ENCODE data around the gene MMD2. TPM values are rescaled to one million over a fixed set of nuclear protein-coding genes. Genes with fewer than 3 reads are reported as not detected.

Gene MMD2
- total RNA-seq, 2 experiments from 2014 or later = not detected

DNA sequence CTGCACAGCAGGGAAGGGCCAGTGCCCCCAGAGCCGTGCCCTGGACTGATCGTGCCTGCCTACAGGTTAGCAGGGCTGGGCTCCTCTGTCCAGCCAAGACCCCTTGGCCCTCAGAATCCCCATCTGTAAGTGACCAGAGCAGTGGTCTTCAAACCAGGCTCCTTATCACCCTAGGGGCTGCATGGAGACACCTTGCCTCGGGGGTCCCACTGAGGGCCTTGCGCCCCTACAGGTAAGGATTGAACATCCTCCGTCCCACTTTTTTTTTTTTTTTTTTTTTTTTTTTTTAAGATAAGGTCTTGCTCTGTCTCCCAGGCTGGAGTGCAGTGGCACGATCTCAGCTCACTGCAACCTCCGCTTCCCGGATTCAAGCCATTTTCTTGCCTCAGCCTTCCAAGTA lies 42.9 kb downstream of the MMD2 start:
- peaks cover 3% of the 10 kb centered on the region for H3K9me3 Mint-ChIP-seq
- POLR2A ChIA-PET = no interaction called here
- ATAC-seq (no peak), DNase-seq (no peak)
- H3K4me1 Mint-ChIP-seq (ENCODE audit: low read depth) = no peaks in the 10 kb centered on the region
- H3K27me3 Mint-ChIP-seq = no peaks in the 10 kb centered on the region
- intact Hi-C loops (cut with micrococcal nuclease) = no loop called here
- H3K27ac Mint-ChIP-seq = no peak overlapping the region
- no peaks in the 10 kb centered on the region for H3K36me3 Mint-ChIP-seq (ENCODE audit: low read depth)
- CTCF ChIA-PET = interaction anchor here (1.9 kb wide), 1 partner anchor 118 kb away, joined by 4 read pairs; no protein-coding TSS in a partner anchor
- no peak overlapping the region for H3K4me3 Mint-ChIP-seq
- TF ChIP-seq CTCF (IDR thresholded peaks at IDR 0.05) = no peak

DNA sequence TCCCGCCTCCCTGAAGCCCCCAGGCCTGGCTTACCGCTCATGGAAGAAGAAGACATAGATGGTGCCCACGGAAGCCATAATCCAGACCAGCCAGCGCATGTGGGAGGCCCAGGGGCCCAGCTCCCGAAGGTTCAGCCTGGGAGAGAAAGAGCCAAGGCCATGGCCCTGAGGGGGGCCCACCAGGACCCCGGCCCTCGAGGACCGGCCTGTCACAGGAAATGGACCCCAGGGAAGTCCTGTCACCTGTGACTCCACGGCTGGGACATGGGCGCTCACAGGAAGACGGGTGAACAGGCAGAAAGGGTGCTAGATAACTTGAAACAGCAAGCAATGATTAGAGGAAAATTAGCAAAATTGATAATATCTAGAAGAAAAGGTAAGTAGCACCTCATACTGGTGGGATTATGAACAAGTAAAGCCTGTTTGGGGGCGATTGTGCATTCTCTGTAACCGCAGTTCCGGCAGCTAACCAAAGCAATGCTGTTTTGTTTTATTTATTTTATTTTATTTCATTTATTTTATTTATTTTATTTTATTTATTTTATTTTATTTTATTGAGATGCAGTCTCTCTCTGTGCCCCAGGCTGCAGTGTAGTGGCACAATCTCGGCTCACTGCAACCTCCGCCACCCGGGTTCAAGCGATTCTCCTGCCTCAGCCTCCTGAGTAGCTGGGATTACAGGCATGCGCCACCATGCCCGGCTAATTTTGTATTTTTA lies 47.7 kb downstream of the MMD2 start:
- CTCF ChIA-PET = no interaction called here

GRCh38 chr7:4906682-4907081 lies 52.3 kb downstream of the MMD2 start:
- Mint-ChIP-seq H3K9me3 (no peaks in the 10 kb centered on the region), H3K4me1 (ENCODE audit: low read depth) (no peaks in the 10 kb centered on the region), H3K27ac (no peak overlapping the region), H3K36me3 (ENCODE audit: low read depth) (no peaks in the 10 kb centered on the region), H3K4me3 (no peak overlapping the region), H3K27me3 (no peaks in the 10 kb centered on the region)
- DNase-seq (no peak), ATAC-seq (no peak)
- intact Hi-C loops (cut with micrococcal nuclease) = no loop called here
- no peak for TF ChIP-seq CTCF (IDR thresholded peaks at IDR 0.05)
- ChIA-PET CTCF (no interaction called here), POLR2A (no interaction called here)

More for the DNA sequence above, 47.7 kb downstream of the MMD2 start:
- Mint-ChIP-seq H3K4me3 (no peak overlapping the region), H3K27ac (no peak overlapping the region), H3K36me3 (ENCODE audit: low read depth) (no peaks in the 10 kb centered on the region), H3K27me3 (no peaks in the 10 kb centered on the region), H3K4me1 (ENCODE audit: low read depth) (no peaks in the 10 kb centered on the region), H3K9me3 (no peaks in the 10 kb centered on the region)
- intact Hi-C loops (cut with micrococcal nuclease) = no loop called here
- DNase-seq (no peak), ATAC-seq (no peak)
- POLR2A ChIA-PET = no interaction called here
- TF ChIP-seq CTCF (IDR thresholded peaks at IDR 0.05) = no peak

- CTCF ChIA-PET = no interaction called here
- no peak for TF ChIP-seq CTCF (IDR thresholded peaks at IDR 0.05)
- DNase-seq (no peak), ATAC-seq (no peak)
- intact Hi-C loops (cut with micrococcal nuclease) = no loop called here
- Mint-ChIP-seq H3K9me3 (no peaks in the 10 kb centered on the region), H3K27me3 (no peaks in the 10 kb centered on the region), H3K4me3 (no peak overlapping the region), H3K27ac (no peak overlapping the region), H3K36me3 (ENCODE audit: low read depth) (no peaks in the 10 kb centered on the region), H3K4me1 (ENCODE audit: low read depth) (no peaks in the 10 kb centered on the region)
- POLR2A ChIA-PET = no interaction called here
These were observed 53.8 kb downstream of the MMD2 start for GRCh38 chr7:4905171-4905570.

DNA sequence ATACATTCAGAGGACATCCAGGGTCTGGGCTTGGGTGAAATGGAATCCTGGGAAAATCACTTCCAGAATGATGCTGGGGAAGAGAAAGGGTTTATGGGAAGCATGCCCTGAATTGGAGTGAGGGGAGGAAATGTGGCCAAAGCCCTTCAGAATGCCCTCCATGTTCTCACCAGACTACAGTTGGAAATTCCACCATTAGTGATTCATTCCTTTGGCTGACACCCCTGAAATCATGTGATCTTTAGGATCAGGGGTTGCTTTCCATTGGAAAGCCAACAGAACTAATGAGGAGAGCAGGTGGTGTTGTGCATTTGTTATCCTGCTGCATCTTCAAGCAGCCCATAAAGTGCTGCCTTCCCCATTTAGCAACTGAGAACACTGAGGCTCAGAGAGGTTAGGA lies 54.6 kb downstream of the MMD2 start:
- ATAC-seq (no peak), DNase-seq (no peak)
- no peak overlapping the region for H3K27ac Mint-ChIP-seq
- no peaks in the 10 kb centered on the region for H3K9me3 Mint-ChIP-seq
- ChIA-PET CTCF (no interaction called here), POLR2A (no interaction called here)
- no peaks in the 10 kb centered on the region for H3K36me3 Mint-ChIP-seq (ENCODE audit: low read depth)
- H3K4me3 Mint-ChIP-seq = no peak overlapping the region
- intact Hi-C loops (cut with micrococcal nuclease) = no loop called here
- H3K27me3 Mint-ChIP-seq = no peaks in the 10 kb centered on the region
- no peaks in the 10 kb centered on the region for H3K4me1 Mint-ChIP-seq (ENCODE audit: low read depth)
- no peak for TF ChIP-seq CTCF (IDR thresholded peaks at IDR 0.05)
